ENCODE measurements around the gene TMEM17.

Gene TMEM17

GRCh38 chr2:62511636-62512035 is 5.6 kb upstream of the TMEM17 start:
- no peak for DNase-seq (ENCODE audit: low spot score)

GRCh38 chr2:62506421-62506750 is 391 bp upstream of the TMEM17 start:
- no peak for DNase-seq (ENCODE audit: low spot score)

DNA sequence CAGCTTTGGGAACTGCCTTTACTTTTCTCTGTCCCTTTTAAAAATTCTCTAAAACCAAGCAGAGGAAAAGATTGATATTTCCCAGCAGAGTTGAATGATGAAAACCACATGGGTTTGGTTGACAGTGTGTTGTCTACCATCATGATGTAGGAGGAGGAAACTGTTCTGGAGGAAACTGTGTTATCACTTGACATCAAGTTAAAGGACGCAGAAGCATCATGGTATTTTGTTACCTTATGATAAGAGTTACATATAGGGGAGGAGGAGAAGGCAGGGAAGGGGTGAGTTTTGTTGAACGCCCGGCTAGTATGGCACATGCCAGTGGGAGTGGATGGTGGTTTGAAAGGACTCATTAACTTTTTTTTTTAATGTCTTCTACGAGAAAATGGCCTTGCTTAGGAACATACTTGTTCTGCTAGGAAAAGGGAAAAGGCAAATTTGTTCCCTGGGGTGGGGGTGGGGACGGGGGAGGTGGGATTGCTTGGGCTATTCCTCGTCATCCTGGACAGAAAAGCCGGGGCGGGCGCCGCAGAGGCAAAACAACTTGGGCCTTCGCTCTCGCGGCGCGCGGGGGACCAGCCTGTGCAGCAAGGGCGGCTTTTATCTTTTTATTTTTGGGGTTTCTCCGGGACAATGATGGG is 766 bp downstream of the TMEM17 start:
- DNase-seq (ENCODE audit: low spot score): no peak

DNA sequence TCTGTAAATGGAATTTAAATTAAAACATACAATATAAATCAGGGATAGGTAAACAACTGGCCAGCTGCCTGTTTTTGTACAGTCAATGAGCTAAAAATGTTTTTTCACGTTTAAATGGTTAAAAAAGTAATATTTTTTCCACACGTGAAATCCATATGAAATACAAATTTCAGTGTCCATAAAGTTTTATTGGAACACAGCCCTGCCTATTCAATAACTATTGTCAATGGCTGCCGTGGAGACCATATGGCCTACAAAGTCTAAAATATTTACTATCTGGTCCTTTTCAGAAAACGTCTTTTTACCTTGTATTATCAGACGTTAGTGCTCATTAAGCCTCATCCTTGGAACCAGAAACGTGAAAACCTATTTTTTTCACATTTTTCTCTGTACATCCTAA is 1.3 kb downstream of the TMEM17 start:
- no peak for DNase-seq (ENCODE audit: low spot score)

DNA sequence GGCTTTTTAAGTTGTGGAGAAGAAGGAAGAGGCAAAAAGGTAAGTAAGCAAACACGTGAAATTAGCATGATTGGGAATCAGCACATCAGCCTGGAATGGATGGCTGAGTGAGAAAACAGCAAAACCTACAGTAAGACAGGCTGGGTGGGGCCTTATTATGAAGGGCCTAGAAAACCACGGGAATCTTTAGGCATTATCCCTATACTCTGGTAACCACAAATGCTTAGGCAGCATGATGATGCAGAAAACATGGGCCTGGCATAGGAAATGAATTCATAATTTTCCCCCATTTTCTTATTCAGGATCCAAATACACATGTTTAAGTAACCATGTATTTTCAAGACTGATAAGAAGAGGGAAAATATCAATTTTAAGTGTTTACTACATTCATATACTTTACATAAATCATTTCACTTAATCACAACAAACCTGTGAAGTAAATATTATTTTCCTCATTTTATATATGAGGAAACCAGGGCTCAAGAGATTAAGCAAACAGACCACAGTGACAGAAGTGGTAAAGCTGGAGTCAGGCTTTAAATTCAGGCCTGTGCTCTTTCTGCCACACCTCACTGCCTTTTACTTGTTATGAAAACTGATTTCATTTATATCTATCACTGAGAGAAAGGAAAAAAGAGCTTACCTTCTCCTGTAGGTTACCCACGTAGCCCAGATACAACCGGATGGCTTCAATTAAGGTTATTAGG is 4.0 kb downstream of the TMEM17 start:
- no peak for DNase-seq (ENCODE audit: low spot score)

DNA sequence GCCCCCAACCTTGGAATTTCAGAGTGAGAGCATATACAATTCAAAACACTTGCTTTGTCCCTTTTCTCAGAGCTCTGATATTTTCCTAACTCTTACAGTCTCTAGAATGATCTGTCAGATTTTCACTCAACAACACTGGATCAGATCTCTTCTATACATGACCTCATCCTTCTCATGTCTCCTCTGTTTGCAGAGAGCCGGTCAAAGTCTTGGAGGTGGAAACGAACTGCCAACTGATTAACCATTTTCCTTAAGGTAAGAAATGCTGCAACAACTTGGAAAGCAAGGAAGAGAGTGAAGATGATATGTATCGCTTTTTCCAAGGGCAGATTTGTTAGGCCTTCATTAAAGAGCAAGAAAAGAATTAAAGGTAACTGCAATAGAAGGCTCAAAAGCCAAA is 4.9 kb downstream of the TMEM17 start:
- no peak for DNase-seq (ENCODE audit: low spot score)

DNA sequence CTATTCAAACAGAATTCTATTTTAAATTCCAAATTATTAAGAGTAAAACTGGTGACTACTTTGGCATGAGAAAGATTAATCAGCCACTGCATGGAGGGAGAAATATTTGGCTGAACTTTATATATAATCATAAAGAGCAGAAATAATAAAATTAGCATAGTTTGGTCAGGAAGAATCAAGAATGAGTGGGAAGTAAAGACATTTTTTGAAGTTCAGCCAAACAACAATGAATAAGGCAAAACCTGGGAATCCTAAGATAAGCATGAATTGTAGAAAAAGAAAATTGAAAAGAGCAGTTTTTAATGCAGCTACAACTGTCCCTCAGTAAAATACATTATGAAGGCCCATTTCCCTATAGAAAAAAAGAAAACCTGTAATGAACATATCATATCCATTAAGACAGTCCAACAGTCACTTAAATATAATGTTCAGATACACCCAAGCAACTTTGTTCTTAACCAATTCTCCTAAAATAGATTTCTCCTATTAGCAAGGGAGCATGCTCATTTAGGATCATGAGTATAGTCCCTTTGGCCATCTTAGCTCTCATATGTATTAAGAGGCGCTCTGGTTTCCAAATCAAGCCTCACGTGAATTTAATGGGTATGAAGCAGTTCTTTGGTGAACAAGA is 6.5 kb downstream of the TMEM17 start:
- no peak for DNase-seq (ENCODE audit: low spot score)

- DNase-seq (ENCODE audit: low spot score): no peak
These were observed 7.3 kb downstream of the TMEM17 start for GRCh38 chr2:62498739-62499138.

- DNase-seq (ENCODE audit: low spot score): no peak
These were observed 10.2 kb downstream of the TMEM17 start for GRCh38 chr2:62495761-62496160.

DNA sequence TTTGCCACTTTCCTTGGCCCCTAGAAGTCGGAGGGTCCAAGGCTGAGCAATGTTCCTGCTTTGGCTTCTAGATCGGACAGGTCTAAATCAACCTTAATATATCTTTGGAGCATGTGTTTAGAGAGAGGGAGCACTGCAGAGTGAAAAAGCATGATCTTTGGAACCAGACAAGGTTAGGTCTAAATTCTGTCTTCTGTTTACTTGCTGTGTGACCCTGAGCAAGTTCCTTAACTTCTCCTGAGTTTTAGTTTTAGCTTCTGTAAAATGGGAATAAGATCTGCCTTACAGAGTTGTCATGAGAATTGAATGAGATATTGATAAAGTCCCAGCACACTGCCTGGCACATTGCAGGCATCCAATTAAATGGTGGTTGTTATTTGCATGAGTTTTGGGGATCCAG is 13.9 kb downstream of the TMEM17 start:
- DNase-seq (ENCODE audit: low spot score): no peak

- DNase-seq (ENCODE audit: low spot score): no peak
These were observed 16.3 kb downstream of the TMEM17 start for GRCh38 chr2:62489702-62490101.

- DNase-seq (ENCODE audit: low spot score): no peak
These were observed 16.8 kb downstream of the TMEM17 start for GRCh38 chr2:62489162-62489561.

DNA sequence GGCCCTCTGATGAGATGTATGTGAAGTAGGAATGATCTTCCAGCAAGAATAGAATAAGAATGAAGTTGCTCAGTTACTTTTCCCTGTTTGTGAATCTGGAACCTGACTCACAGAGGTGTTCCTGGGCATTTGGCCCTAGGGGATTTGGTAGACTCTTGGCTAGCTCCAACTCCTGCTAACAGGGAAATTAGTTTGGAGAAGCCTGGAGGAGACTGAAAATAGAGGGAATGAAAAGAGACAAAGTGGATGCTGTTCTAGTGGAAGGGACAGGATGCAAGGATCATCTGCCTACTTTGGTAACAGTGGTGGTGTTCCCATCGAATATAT is 19.6 kb downstream of the TMEM17 start:
- no peak for DNase-seq (ENCODE audit: low spot score)

DNA sequence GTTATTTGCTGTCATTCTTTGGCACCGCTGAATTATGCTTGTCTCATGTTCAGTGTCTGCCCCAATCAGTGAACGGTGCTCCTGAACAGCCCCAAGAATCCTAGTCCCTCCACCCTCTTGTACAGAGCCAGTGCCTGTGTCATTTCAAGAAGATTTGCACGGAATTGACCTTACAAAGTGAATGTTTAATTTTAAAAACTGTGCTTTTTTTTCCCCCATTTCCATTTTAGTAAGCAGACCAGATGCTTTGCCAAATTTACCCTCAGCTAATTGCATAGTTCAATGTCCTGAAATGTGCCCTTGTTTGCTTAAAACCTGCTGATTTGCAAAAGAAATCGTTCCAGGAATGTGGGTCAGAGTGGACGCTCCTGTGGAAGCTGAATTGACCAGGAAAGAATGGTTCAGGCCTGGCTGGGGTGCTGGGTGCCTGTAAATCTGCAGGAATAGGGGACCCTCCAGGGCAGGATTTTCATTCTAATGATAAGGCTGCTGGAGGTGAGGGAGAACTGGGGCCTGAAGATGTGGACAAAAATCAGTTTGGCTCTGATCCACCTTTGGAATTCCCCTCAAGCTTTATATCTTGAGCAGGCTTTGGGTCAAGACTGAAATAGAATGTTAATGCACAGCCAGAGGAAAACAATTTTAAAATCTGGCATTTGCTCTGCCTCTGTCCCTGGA is 20.1 kb downstream of the TMEM17 start:
- no peak for DNase-seq (ENCODE audit: low spot score)

- DNase-seq (ENCODE audit: low spot score): no peak
These were observed 23.2 kb downstream of the TMEM17 start for GRCh38 chr2:62482558-62483352.

DNA sequence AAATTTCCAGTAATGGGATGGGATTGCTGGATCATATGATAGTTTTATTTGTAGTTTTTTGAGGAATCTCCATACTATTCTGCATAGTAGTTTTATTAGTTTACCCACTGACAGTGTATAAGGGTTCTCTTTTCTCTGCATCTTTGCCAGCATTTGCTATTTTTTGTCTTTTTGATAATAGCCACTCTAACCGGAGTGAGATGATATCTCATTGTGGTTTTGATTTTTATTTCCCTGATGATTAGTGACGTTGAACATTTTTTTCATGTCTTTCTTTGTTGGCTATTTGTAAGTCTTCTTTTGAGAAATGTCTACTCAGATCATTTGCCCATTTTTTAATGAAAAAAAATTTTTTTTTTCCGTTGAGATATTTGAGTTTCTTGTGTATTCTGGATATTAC is 26.1 kb downstream of the TMEM17 start:
- DNase-seq (ENCODE audit: low spot score): no peak

DNA sequence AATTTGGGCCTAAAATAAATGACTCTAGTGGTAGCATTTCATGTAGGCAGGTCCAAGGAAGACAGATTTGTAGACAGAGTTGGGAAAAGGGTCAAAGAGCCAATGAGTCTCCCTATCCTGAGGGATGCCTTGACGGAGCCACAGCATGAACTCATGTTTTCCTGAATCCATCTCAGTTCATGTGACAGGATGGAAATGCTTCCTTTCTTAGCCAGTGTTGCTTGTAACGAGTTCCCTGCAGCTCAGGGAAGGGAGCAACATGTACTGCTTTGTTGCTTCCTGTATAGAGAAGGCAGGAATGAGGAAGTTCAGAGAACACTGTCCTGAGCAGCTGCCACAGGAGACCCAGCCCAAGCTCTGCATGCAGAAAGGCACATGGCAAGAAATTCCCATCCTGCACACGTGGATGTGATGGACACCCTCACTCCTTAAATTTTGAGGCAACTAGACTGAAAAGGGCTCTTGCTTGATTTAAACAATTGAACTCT is 27.9 kb downstream of the TMEM17 start:
- DNase-seq (ENCODE audit: low spot score): no peak

GRCh38 chr2:62477573-62477972 is 28.4 kb downstream of the TMEM17 start:
- no peak for DNase-seq (ENCODE audit: low spot score)

GRCh38 chr2:62475172-62476011 is 30.6 kb downstream of the TMEM17 start:
- DNase-seq (ENCODE audit: low spot score): peak; percentile 4

DNA sequence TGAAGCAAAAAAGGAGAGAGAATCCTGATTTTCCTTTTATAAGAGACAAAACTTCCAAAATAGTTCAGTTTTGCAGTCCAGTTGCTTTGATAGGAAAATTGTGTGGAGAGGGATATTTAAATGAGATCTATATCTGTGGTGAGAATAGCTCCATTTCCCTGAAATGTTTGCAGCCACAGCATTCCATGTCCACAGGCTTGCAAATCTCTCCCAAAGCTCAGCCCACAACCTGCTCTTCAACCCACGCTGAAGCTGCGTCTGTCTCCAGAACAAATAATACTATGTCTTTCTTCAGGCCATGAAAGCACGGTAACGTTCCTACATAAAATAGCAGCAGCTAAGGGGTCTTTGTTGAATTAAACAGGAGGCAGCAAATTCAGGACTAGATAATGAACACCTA is 31.8 kb downstream of the TMEM17 start:
- no peak for DNase-seq (ENCODE audit: low spot score)

DNA sequence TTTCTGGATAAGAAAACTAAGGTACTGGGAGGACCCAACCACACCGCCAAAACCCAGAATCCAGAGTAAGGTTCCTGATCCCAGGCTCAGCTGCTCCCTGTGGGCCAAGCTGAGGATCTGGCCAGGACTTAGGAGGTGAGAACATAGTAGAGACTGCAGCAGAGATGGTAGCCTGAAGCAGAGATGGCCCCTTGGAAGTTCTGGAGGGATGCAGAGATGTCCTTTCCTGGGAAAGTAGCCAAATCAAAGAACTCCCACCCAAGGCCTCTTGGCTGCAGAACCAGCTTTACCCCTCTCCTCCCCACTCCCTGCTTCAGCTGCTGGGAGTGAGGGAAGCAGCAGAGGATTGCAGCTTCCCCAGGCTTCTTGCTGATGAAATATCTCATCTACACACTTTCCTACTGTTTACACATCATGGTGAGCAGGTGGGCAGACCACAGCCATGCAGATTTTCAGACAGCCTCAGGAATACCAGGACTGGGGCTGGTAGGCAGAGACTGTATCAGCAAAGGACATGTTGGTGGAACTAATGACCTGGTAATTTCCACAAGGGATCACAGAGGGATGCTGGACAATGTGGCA is 32.7 kb downstream of the TMEM17 start:
- no peak for DNase-seq (ENCODE audit: low spot score)
